HG02852 (cell line): ENCODE measurements around the gene ACOT9.
"Not testable (repeated sequence)": the region's sequence is repeated elsewhere in the genome, so short reads cannot be mapped to it uniquely, and the experiment has no call there.

ENCODE experiments used
- ATAC-seq: cut with Tn5 transposase; IDR thresholded peaks from one replicate; pipeline ENCODE4 v1.9.1; 2021; ENCODE audit warnings: mild to moderate bottlenecking, moderate library complexity; ENCODE audit not compliant: unreplicated experiment

ACOT9 gene

DNA sequence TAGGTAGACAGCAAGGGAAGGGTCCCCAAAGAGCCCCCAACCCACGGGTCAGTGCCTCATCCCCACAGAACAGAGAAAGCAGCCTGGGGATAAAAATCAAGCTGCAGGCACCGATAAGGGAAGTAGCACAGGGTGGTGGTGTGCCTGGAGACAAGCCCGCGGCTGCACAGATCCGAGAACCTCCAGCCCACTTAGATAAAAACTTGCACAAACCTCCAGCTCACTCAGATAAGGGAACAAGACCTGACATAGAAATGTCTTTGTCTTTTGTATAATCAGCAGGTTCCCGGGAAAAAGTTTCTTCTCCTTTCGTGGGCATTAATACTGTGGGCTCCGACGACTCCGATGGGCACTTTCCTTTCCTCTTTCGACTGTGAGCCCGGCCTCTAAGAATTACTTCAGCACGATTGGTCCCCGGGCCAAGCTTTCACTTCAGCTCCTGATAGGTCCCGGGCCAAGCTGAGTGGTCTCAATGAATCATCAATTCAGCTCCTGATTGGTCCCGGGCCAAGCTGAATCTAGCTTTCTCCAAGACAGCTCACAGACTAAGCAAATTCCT, 43.4 kb downstream of the ACOT9 start:
- no peak for ATAC-seq

DNA sequence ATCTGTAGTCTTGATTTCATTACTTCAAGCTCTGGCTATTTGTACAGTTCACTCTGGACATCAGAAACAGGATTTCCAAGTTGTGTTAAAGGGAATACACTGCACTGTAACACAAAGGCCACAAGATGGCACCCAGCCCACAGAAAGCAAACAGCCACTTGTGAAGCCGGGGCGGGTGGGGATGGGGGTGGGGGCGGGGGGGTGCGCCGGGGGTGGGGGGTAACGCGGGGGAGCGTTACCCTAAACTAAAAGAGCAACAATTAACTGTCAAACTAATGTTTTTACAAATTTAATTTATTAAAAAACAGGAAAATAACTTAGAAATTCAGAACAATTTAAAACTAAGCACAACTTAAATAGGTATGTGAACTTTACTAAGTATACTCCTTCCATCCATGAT, 48.5 kb downstream of the ACOT9 start:
- peak; percentile 66 for ATAC-seq

GRCh38 chrX:23692166-23692565, 50.9 kb downstream of the ACOT9 start:
- no peak for ATAC-seq

GRCh38 chrX:23676486-23676885, 66.6 kb downstream of the ACOT9 start:
- ATAC-seq, result not testable (repeated sequence)

- ATAC-seq, result no peak
These were observed 70.0 kb downstream of the ACOT9 start for GRCh38 chrX:23673108-23673507.

DNA sequence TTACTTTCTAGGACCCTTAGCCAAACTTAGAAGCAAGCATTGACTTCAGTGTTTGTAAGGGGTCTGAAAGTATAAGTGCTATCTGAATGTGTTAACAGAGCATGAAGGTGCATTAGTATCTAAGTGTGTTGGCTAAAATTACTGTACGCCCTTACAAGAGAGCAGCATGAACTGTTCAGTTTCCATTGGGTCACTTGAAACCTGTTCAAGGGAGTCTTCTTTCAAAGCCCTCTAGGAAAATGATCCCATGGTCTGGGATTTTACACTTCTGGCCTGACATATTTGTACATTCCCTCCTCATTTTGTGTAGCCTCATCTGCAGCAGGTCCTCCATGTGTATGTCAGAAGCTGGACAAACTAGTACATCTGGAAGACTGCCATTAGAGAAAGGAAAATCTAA, 72.5 kb downstream of the ACOT9 start:
- no peak for ATAC-seq

GRCh38 chrX:23668335-23668734, 74.7 kb downstream of the ACOT9 start:
- no peak for ATAC-seq

DNA sequence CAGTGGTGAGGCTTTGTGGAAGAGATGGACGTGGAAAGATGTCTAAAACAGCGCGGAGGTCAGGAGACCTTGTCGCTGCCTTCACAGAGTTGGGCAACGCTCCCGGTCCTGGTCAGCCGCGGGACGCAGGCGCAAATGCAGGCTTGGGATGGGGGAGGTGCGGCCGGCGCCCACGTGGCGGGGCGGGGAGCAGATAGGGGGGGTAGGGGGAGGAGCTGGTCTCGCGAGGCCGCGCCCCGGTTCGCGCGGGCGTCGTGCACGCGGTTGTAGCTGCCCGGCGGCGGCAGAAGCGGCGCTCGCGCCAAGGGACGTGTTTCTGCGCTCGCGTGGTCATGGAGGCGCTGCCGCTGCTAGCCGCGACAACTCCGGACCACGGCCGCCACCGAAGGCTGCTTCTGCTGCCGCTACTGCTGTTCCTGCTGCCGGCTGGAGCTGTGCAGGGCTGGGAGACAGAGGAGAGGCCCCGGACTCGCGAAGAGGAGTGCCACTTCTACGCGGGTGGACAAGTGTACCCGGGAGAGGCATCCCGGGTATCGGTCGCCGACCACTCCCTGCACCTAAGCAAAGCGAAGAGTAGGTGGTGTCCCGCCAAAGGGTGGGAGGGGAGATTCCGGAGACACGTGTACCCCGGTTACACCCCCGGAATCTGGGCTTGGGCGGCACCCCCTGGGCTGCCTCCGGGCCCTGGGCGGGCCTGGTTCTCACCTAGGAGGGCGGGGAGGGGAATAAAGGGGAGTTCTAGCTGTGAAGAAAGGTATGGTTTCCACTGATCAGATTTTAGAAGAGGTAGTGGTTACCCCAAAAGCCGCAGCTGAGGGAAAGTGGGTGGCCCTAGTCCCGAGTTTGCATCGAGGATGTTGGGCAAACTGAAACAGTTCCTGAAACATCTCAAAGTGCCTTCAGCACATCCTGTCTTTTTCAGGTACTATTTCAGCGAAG, 75.6 kb downstream of the ACOT9 start, which contains the start of gene PRDX4:
Gene PRDX4 (plus strand): TSS at position 255 of the 939 bp plus-strand sequence. CDS start 78 bp downstream, at position 333.
- ATAC-seq, result peak; percentile 62

DNA sequence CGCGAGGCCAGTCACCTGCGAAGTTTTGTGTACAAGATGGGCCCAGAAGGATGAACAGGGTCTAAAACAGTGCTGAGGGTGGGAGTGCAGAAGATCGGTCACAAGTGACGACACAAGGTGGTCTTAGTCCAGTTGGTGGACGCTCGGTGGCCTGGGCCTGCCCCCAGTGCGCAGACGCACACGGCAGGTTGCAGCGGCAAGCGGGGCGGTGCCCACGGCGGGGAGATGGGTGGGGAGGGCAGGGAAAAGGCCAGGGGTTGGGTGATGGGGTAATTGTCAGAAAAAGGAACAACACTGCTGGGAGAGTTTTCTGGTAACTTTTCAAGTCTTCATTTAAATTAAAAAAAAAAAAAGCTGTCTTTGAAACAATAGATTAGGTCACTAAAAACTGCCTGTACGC, 76.8 kb downstream of the ACOT9 start:
- ATAC-seq, result no peak

DNA sequence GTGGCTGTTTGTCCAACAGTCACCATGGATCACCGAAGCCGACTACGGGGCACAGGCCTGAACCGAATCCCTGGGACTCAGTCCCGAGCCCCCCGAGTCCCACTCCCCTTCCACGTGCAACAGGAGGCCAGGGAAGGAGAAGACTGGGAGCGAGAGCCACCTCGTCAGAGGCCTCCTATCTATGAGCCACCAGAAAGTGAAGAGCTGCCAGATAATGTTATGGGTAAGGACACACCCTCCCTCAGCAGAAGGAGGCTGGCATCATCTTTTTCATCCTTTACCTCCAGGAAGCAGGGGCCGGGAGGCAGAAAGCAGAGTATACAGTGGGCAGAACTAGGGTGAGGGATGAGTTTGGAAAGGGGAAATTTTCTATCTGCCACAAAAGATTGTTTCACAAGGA, 78.6 kb downstream of the ACOT9 start:
- no peak for ATAC-seq

DNA sequence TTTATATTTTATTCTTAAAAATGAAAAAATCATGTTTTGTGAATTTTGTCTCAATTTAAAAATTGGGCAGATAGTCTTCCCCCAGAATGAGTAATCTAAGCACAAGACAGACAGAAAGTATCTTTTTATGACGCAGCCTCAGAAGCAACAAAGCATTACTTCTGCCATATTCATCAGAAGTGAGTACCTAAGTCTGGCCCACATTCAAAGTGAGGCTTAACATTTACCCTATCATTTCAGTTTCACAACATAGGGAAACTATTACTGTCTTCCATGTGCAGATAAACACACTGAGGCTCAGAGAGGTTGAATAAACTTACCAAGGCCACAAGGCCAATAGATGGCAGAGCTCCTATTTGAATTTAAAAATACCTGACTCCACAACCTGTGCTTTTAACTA, 80.2 kb downstream of the ACOT9 start:
- ATAC-seq, result no peak

DNA sequence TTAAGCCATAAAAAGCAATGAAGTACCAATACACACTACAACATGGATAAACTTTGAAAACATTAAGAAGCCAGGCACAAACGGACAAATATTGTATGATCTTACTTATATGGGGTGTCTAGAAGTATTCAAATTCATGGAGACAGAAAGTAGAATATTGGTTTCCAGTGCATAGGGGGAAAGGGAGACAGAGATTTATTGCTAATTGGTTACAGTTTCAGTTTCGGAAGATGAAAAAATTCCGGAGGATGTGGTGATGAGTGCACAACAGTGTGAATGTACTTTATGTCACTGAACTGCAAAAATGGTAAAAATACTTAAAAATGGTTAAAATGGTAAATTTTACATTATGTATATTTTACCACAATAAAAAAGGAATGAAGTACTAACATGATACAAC, 80.9 kb downstream of the ACOT9 start:
- ATAC-seq, result peak; percentile 45

- no peak for ATAC-seq
These were observed 81.4 kb downstream of the ACOT9 start for GRCh38 chrX:23661671-23662070.

DNA sequence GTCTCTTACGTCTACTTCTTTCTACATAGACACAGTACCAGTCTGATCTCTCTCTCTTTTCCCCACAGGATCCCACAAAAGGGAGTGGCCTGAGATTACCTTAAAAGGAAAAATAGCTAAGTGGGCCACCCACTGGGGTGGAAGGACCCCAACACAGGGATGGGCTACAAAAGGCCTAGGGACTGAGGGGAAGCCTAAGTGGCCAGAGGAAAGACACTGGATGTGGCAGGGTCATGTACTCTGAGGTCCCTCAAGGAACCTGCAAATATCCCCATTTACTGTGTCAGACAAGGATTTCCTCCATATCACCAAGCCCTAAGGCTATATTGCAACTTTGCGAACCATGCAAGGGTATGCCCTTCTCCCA, 82.3 kb downstream of the ACOT9 start:
- ATAC-seq, result no peak

DNA sequence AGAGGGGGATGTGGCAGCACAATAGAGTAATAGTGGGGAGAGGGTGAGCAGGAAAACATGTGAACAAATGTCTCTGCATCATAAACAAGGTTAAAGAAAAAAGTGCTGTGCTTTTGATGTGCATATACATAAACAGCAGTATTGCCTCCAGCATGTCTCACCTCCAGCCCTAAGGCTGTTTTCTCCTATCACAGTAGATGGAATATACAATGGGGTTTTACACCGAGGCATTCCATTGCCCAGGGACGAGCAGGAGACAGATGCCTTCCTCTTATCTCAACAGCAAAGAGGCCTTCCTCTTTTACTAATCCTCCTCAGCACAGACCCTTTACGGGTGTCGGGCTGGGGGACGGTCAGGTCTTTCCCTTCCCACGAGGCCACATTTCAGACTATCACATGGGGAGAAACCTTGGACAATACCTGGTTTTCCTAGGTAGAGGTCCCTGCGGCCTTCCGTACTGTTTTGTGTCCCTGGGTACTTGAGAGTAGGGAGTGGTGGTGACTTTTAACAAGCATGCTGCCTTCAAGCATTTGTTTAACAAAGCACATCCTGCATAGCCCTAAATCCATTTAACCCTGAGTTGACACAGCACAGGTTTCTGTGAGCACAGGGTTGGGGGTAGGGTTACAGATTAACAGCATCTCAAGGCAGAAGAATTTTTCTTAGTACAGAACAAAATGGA, 82.9 kb downstream of the ACOT9 start:
- ATAC-seq, result not testable (repeated sequence)

DNA sequence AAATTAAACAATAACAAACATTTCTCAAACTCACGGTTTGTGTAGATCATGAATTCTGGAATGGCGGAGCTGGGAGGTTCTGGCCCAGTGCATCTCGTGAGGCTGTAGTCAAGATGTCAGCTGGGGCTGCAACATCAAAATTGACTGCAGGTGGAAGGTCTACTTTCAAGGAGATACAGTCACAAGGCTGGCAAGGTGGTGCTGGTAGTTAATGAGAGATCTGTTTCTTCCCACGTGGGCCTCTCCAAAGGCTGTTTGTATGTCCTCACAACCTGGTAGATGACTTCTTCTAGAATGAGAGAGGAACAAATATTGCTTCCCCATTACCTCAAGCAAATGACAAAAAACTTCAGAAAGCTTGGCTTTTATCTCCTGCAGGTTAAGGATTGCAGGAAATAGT, 83.7 kb downstream of the ACOT9 start:
- no peak for ATAC-seq

DNA sequence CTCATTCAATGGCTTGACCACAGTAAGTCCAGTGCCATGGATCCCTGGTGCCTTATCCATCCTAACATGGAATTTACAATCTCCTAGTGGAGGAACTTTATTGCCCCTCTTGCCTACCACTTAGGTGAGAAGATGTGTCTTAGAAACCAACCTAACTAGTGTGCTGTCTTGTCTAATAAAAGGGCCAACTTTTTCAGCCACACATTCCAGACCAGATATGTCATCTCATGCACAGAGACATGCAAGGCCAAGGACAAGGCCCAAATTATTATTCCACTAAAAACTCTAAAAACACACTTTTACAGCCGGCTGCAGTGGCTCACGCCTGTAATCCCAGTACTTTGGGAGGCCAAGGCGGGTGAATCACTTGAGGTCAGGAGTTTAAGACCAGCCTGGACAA, 86.4 kb downstream of the ACOT9 start:
- ATAC-seq, result no peak

DNA sequence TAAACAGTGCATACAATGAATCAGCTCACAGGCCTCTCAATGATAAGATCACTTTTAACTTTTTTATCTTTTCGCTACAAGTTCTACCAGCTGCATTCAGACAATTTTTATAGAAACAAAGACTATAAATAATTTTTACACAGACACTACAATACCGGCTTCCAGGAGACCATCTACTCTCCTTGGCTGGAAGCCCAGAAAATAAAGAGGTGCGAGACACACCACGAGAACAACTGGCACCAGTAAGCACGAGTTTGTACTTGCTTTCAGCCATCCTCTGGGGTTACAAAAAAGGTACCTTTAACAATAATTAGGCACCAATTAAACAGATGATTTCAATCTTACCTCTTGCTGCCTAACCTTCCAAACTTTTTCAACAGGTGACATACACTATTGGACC, 87.0 kb downstream of the ACOT9 start:
- ATAC-seq, result no peak
